ENCODE results near the gene NAPG.

DNA sequence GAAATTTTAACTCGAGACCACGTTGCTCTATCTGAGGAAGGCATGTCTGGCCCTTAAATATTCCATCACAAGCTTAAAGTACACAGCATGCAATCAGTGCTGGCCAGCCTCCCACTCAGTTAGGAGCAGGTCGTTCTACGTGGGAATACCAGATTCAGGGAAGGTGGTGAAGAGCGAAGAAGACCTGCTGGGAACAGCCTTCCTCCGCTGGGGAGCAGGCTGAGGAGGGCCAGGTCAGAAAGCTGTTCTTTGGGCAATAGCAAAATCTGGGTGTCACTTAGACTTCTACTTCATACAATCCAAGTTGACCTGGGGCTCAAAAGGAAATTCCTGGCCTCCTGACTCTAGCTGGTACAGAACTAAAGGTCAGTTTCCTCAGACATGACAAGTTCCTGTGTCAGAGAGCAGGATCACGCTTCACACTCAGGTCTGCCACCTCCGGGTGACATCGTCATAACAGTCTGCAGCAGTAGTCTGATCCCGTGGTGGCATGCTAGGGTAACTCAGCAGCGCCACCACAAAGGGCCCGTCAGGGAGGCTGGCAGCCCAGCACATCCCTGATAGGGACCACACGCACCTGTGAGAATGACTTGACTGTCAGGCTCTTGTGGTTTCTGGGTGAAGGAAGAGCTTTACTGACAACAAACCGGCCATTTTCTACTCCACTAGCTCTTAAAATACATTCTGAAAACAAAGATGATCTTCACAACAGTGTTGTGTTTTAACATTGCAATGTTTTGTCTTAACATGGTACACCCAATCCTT is 35.2 kb upstream of the NAPG start:
- TF ChIP-seq, protein P1, sequence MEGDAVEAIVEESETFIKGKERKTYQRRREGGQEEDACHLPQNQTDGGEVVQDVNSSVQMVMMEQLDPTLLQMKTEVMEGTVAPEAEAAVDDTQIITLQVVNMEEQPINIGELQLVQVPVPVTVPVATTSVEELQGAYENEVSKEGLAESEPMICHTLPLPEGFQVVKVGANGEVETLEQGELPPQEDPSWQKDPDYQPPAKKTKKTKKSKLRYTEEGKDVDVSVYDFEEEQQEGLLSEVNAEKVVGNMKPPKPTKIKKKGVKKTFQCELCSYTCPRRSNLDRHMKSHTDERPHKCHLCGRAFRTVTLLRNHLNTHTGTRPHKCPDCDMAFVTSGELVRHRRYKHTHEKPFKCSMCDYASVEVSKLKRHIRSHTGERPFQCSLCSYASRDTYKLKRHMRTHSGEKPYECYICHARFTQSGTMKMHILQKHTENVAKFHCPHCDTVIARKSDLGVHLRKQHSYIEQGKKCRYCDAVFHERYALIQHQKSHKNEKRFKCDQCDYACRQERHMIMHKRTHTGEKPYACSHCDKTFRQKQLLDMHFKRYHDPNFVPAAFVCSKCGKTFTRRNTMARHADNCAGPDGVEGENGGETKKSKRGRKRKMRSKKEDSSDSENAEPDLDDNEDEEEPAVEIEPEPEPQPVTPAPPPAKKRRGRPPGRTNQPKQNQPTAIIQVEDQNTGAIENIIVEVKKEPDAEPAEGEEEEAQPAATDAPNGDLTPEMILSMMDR (IDR thresholded peaks at IDR 0.05; ENCODE audit: insufficient read depth, low read depth, low read length), result no peak
- no peak for TF ChIP-seq EZH2 (IDR thresholded peaks at IDR 0.05; ENCODE audit: insufficient read depth, low read length)

Data from astrocyte (in vitro differentiated cells and primary cell).